Stomach (tissue), 4 donors: ENCODE measurements around the gene LGR5.

Experiments
- EP300 ChIP-seq: sonication (generic); formaldehyde crosslinking; IDR thresholded peaks from one replicate; pipeline ENCODE4 v1.6.1; 2017; ENCODE audit warnings: antibody characterized with exemption
- POLR2A ChIP-seq, 4 donors: fragments of 450-650 bp; IDR thresholded peaks; one replicate each; pipeline ENCODE4 v1.6.1; 2016; ENCODE audit warnings: antibody characterized with exemption in 4 of 4, control low read depth in 2 of 4, mild to moderate bottlenecking in 1 of 4, moderate library complexity in 1 of 4
- POLR2AphosphoS5 ChIP-seq, 3 donors: sonication (generic); formaldehyde crosslinking; IDR thresholded peaks; one replicate each; pipeline ENCODE4 v1.6.1; 2016; ENCODE audit warnings: antibody characterized with exemption in 3 of 3
- TF ChIP-seq, protein P1 (sequence below), 7 experiments: fragments of 450-650 bp in 4 of 7; fragments of 200-600 bp in 3 of 7; sonication (generic) in 3 of 7; IDR thresholded peaks; one replicate each; pipeline ENCODE4 v1.5.1; 2016 to 2019; ENCODE audit warnings: antibody characterized with exemption in 7 of 7, control low read depth in 2 of 7, mild to moderate bottlenecking in 1 of 7

DNA sequence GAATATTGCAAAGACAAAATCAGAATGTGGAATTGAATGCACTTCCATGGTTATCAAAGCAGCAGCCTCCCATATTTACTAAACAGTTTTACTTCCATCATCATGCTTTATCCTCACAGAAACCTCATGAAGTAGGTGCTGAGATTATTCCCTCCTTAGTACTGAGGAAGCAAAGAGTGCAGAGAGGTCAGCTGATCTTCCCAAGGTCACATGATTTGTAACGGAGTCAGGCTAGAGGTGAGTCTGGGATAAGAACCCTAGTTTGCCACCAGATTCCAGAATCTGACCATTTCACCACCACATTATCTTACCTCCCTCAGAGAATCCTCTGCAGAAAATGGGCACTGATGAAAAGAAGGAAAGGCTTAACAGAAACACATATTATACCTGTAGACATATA lies 102.0 kb downstream of the LGR5 start:
- no peak for TF ChIP-seq POLR2A (IDR thresholded peaks at IDR 0.05)
- TF ChIP-seq, protein P1, sequence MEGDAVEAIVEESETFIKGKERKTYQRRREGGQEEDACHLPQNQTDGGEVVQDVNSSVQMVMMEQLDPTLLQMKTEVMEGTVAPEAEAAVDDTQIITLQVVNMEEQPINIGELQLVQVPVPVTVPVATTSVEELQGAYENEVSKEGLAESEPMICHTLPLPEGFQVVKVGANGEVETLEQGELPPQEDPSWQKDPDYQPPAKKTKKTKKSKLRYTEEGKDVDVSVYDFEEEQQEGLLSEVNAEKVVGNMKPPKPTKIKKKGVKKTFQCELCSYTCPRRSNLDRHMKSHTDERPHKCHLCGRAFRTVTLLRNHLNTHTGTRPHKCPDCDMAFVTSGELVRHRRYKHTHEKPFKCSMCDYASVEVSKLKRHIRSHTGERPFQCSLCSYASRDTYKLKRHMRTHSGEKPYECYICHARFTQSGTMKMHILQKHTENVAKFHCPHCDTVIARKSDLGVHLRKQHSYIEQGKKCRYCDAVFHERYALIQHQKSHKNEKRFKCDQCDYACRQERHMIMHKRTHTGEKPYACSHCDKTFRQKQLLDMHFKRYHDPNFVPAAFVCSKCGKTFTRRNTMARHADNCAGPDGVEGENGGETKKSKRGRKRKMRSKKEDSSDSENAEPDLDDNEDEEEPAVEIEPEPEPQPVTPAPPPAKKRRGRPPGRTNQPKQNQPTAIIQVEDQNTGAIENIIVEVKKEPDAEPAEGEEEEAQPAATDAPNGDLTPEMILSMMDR (IDR thresholded peaks at IDR 0.05): no peak
- no peak for TF ChIP-seq POLR2AphosphoS5 (IDR thresholded peaks at IDR 0.05)
- TF ChIP-seq EP300: no peak
